ENCODE results near the gene NPTXR.

Gene NPTXR

GRCh38 chr22:38799265-38800002 is 44.4 kb downstream of the NPTXR start:
- 100% methylated on average over 3 of the region's 6 CpGs for WGBS (ENCODE audit: insufficient coverage)
- Histone ChIP-seq H3K27ac (ENCODE audit: insufficient read depth in 1 of 2, low read depth in 1 of 2, low read length in 2 of 2, poor library complexity in 1 of 2, severe bottlenecking in 2 of 2) (no peak overlapping the region), H3K36me3 (ENCODE audit: control insufficient read depth in 4 of 4, insufficient read depth in 4 of 4, low read length in 3 of 4) (no peaks in the 10 kb centered on the region), H3K9me3 (ENCODE audit: control extremely low read depth in 1 of 5, control insufficient read depth in 4 of 5, insufficient read depth in 2 of 5, low read depth in 1 of 5, low read length in 4 of 5) (peaks cover 0 to 7% (median 0%) of the 10 kb centered on the region in 5 experiments), H3K4me3 (ENCODE audit: control insufficient read depth in 1 of 7, extremely low read depth in 1 of 7, insufficient read depth in 4 of 7, low read depth in 2 of 7, low read length in 6 of 7) (no peak overlapping the region), H3K4me1 (ENCODE audit: control extremely low read depth in 1 of 4, control insufficient read depth in 4 of 4, insufficient read depth in 4 of 4, low read length in 3 of 4) (peaks cover 0 to 2% (median under 1%) of the 10 kb centered on the region in 4 experiments), H3K27me3 (replicated peaks in 2 of 5; ENCODE audit: control insufficient read depth in 4 of 5, insufficient read depth in 5 of 5, low read length in 4 of 5) (peaks cover 0 to 42% (median 9%) of the 10 kb centered on the region in 5 experiments)
- DNase-seq, result peak in 2 of 3 donors; percentile 17 to 20
- ChIA-PET CTCF (no interaction called here), POLR2A (no interaction called here)

- POLR2A ChIA-PET, result interaction anchor here (0.6 kb wide), 1 partner anchor 17 kb away, joined by 3 read pairs; no protein-coding TSS in a partner anchor
- H3K36me3 ChIP-seq (ENCODE audit: control insufficient read depth in 4 of 4, insufficient read depth in 4 of 4, low read length in 3 of 4), result no peaks in the 10 kb centered on the region
- H3K4me3 ChIP-seq (ENCODE audit: control insufficient read depth in 1 of 7, extremely low read depth in 1 of 7, insufficient read depth in 4 of 7, low read depth in 2 of 7, low read length in 6 of 7), result no peak overlapping the region
- peaks cover 0 to 7% (median 0%) of the 10 kb centered on the region in 5 experiments for H3K9me3 ChIP-seq (ENCODE audit: control extremely low read depth in 1 of 5, control insufficient read depth in 4 of 5, insufficient read depth in 2 of 5, low read depth in 1 of 5, low read length in 4 of 5)
- DNase-seq, result no peak
- H3K27ac ChIP-seq (ENCODE audit: insufficient read depth in 1 of 2, low read depth in 1 of 2, low read length in 2 of 2, poor library complexity in 1 of 2, severe bottlenecking in 2 of 2), result no peak overlapping the region
- CTCF ChIA-PET, result no interaction called here
- H3K4me1 ChIP-seq (ENCODE audit: control extremely low read depth in 1 of 4, control insufficient read depth in 4 of 4, insufficient read depth in 4 of 4, low read length in 3 of 4), result peaks cover 0 to 6% (median 4%) of the 10 kb centered on the region in 4 experiments
- WGBS (ENCODE audit: insufficient coverage), result 67% methylated on average over 5 of the region's 5 CpGs
- peaks cover 0 to 38% (median 9%) of the 10 kb centered on the region in 5 experiments for H3K27me3 ChIP-seq (replicated peaks in 2 of 5; ENCODE audit: control insufficient read depth in 4 of 5, insufficient read depth in 5 of 5, low read length in 4 of 5)
Observed at GRCh38 chr22:38798496-38798895, 45.3 kb downstream of the NPTXR start.

- ChIA-PET POLR2A (no interaction called here), CTCF (no interaction called here)
- Histone ChIP-seq H3K4me3 (ENCODE audit: control insufficient read depth in 1 of 7, extremely low read depth in 1 of 7, insufficient read depth in 4 of 7, low read depth in 2 of 7, low read length in 6 of 7) (no peak overlapping the region), H3K4me1 (ENCODE audit: control extremely low read depth in 1 of 4, control insufficient read depth in 4 of 4, insufficient read depth in 4 of 4, low read length in 3 of 4) (peaks cover 7 to 14% (median 11%) of the 10 kb centered on the region in 4 experiments), H3K36me3 (ENCODE audit: control insufficient read depth in 4 of 4, insufficient read depth in 4 of 4, low read length in 3 of 4) (no peaks in the 10 kb centered on the region), H3K27ac (ENCODE audit: insufficient read depth in 1 of 2, low read depth in 1 of 2, low read length in 2 of 2, poor library complexity in 1 of 2, severe bottlenecking in 2 of 2) (no peak overlapping the region), H3K27me3 (replicated peaks in 2 of 5; ENCODE audit: control insufficient read depth in 4 of 5, insufficient read depth in 5 of 5, low read length in 4 of 5) (peaks cover 0 to 31% (median 5%) of the 10 kb centered on the region in 5 experiments), H3K9me3 (ENCODE audit: control extremely low read depth in 1 of 5, control insufficient read depth in 4 of 5, insufficient read depth in 2 of 5, low read depth in 1 of 5, low read length in 4 of 5) (peaks cover 0 to 7% (median 0%) of the 10 kb centered on the region in 5 experiments)
- DNase-seq, result no peak
- WGBS (ENCODE audit: insufficient coverage), result 88% methylated on average over 9 of the region's 12 CpGs
Observed at GRCh38 chr22:38796262-38796957, 47.4 kb downstream of the NPTXR start.

GRCh38 chr22:38795569-38795968 is 48.3 kb downstream of the NPTXR start:
- H3K4me1 ChIP-seq (ENCODE audit: control extremely low read depth in 1 of 4, control insufficient read depth in 4 of 4, insufficient read depth in 4 of 4, low read length in 3 of 4), result peaks cover 7 to 14% (median 11%) of the 10 kb centered on the region in 4 experiments
- H3K27ac ChIP-seq (ENCODE audit: insufficient read depth in 1 of 2, low read depth in 1 of 2, low read length in 2 of 2, poor library complexity in 1 of 2, severe bottlenecking in 2 of 2), result no peak overlapping the region
- ChIA-PET CTCF (no interaction called here), POLR2A (no interaction called here)
- 78% methylated on average over 3 of the region's 4 CpGs for WGBS (ENCODE audit: insufficient coverage)
- peaks cover 0 to 25% (median 2%) of the 10 kb centered on the region in 5 experiments for H3K27me3 ChIP-seq (replicated peaks in 2 of 5; ENCODE audit: control insufficient read depth in 4 of 5, insufficient read depth in 5 of 5, low read length in 4 of 5)
- peaks cover 0 to 1% (median 0%) of the 10 kb centered on the region in 4 experiments for H3K36me3 ChIP-seq (ENCODE audit: control insufficient read depth in 4 of 4, insufficient read depth in 4 of 4, low read length in 3 of 4)
- no peak overlapping the region for H3K4me3 ChIP-seq (ENCODE audit: control insufficient read depth in 1 of 7, extremely low read depth in 1 of 7, insufficient read depth in 4 of 7, low read depth in 2 of 7, low read length in 6 of 7)
- peaks cover 0 to 7% (median 0%) of the 10 kb centered on the region in 5 experiments for H3K9me3 ChIP-seq (ENCODE audit: control extremely low read depth in 1 of 5, control insufficient read depth in 4 of 5, insufficient read depth in 2 of 5, low read depth in 1 of 5, low read length in 4 of 5)
- no peak for DNase-seq

- 0% methylated on average over 40 of the region's 47 CpGs for WGBS (ENCODE audit: insufficient coverage)
- peak within 1 kb of the TSS; percentile 54 to 90 (median 78) for H3K4me3 ChIP-seq (ENCODE audit: control insufficient read depth in 1 of 7, extremely low read depth in 1 of 7, insufficient read depth in 4 of 7, low read depth in 2 of 7, low read length in 6 of 7)
- ChIA-PET POLR2A (no interaction called here), CTCF (no interaction called here)
- H3K27ac ChIP-seq (ENCODE audit: insufficient read depth in 1 of 2, low read depth in 1 of 2, low read length in 2 of 2, poor library complexity in 1 of 2, severe bottlenecking in 2 of 2), result peak within 1 kb of the TSS; percentile 77 to 94
- peak; percentile 97 to 99 (median 98) for DNase-seq
- H3K36me3 ChIP-seq (ENCODE audit: control insufficient read depth in 4 of 4, insufficient read depth in 4 of 4, low read length in 3 of 4), result peaks cover 0 to 13% (median 5%) of the 10 kb centered on the region in 4 experiments
- H3K9me3 ChIP-seq (ENCODE audit: control extremely low read depth in 1 of 5, control insufficient read depth in 4 of 5, insufficient read depth in 2 of 5, low read depth in 1 of 5, low read length in 4 of 5), result peaks cover 0 to under 1% (median 0%) of the 10 kb centered on the region in 5 experiments
- H3K4me1 ChIP-seq (ENCODE audit: control extremely low read depth in 1 of 4, control insufficient read depth in 4 of 4, insufficient read depth in 4 of 4, low read length in 3 of 4), result peaks cover 7 to 14% (median 11%) of the 10 kb centered on the region in 4 experiments
- H3K27me3 ChIP-seq (replicated peaks in 2 of 5; ENCODE audit: control insufficient read depth in 4 of 5, insufficient read depth in 5 of 5, low read length in 4 of 5), result peaks cover 0 to 20% (median 2%) of the 10 kb centered on the region in 5 experiments
Observed at GRCh38 chr22:38793721-38794466, 49.9 kb downstream of the NPTXR start, which contains the start of gene DNAL4. TSS of gene DNAL4 (minus strand) at chr22:38794143. CDS start at chr22:38782731, 11,412 bp downstream.

GRCh38 chr22:38793317-38793716 is 50.5 kb downstream of the NPTXR start:
- POLR2A ChIA-PET, result interaction anchor here (0.5 kb wide), 1 partner anchor 276 kb away, joined by 3 read pairs; no protein-coding TSS in a partner anchor
- Histone ChIP-seq H3K27me3 (replicated peaks in 2 of 5; ENCODE audit: control insufficient read depth in 4 of 5, insufficient read depth in 5 of 5, low read length in 4 of 5) (peaks cover 0 to 15% (median 0%) of the 10 kb centered on the region in 5 experiments), H3K36me3 (ENCODE audit: control insufficient read depth in 4 of 4, insufficient read depth in 4 of 4, low read length in 3 of 4) (peaks cover 0 to 13% (median 5%) of the 10 kb centered on the region in 4 experiments), H3K9me3 (ENCODE audit: control extremely low read depth in 1 of 5, control insufficient read depth in 4 of 5, insufficient read depth in 2 of 5, low read depth in 1 of 5, low read length in 4 of 5) (no peaks in the 10 kb centered on the region), H3K4me1 (ENCODE audit: control extremely low read depth in 1 of 4, control insufficient read depth in 4 of 4, insufficient read depth in 4 of 4, low read length in 3 of 4) (peaks cover 7 to 14% (median 11%) of the 10 kb centered on the region in 4 experiments), H3K4me3 (ENCODE audit: control insufficient read depth in 1 of 7, extremely low read depth in 1 of 7, insufficient read depth in 4 of 7, low read depth in 2 of 7, low read length in 6 of 7) (peak overlapping the region; percentile 54 to 90 (median 78)), H3K27ac (ENCODE audit: insufficient read depth in 1 of 2, low read depth in 1 of 2, low read length in 2 of 2, poor library complexity in 1 of 2, severe bottlenecking in 2 of 2) (peak overlapping the region; percentile 77 to 94)
- WGBS (ENCODE audit: insufficient coverage), result 27% methylated on average over 7 of the region's 9 CpGs
- peak in 2 of 3 donors; percentile 4 to 16 for DNase-seq
- CTCF ChIA-PET, result no interaction called here
